PC-9 (cell line): ENCODE data around the gene NAA25. TPM values are rescaled to one million over a fixed set of nuclear protein-coding genes. Genes with fewer than 3 reads are reported as not detected.
"Not testable (repeated sequence)": the region's sequence is repeated elsewhere in the genome, so short reads cannot be mapped to it uniquely, and the experiment has no call there.

Experiments used
- BruUV-seq: library from RNA; stranded (reverse); fragments of 400-500 nt; replicated peaks from 2 replicates; lab custom pipeline; 2021; lab: Mats Ljungman, UMichigan
- CTCF ChIA-PET: fragments of 300-600 bp; sonication (Branson Sonifier 250); formaldehyde crosslinking; loops from one replicate; lab custom pipeline; 2022; ENCODE audit warnings: antibody characterized with exemption; lab: Charles Lee
- POLR2A ChIA-PET: fragments of 300-600 bp; sonication (Branson Sonifier 250); formaldehyde crosslinking; loops from one replicate; lab custom pipeline; 2022; ENCODE audit warnings: antibody characterized with exemption; ENCODE audit not compliant: unreplicated experiment; lab: Charles Lee
- DNase-seq, 2 experiments: peaks; one replicate each; pipeline versions ENCODE4 v3.0.0 to v3.0.0-alpha.2; 2015 to 2022; ENCODE audit warnings: mixed read lengths in 1 of 2
- H2AFZ ChIP-seq: fragments of 200-600 bp; sonication (generic); 2 replicates; pipeline ENCODE4 v1.8.1; 2017; ENCODE audit warnings: antibody characterized with exemption
- H3F3A ChIP-seq: fragments of 200-600 bp; sonication (generic); 2 replicates; pipeline ENCODE4 v1.8.1; 2017; ENCODE audit warnings: antibody characterized with exemption, mild to moderate bottlenecking, low read depth; ENCODE audit not compliant: insufficient read depth
- H3K27ac ChIP-seq: fragments of 200-600 bp; sonication (generic); 2 replicates; pipeline ENCODE4 v1.6.1; 2016; ENCODE audit warnings: mixed run types
- H3K27me3 ChIP-seq: fragments of 200-600 bp; sonication (generic); 2 replicates; pipeline ENCODE4 v1.6.1; 2016; ENCODE audit warnings: low read depth, mixed run types; ENCODE audit not compliant: insufficient read depth
- H3K36me3 ChIP-seq: fragments of 200-600 bp; sonication (generic); 2 replicates; pipeline ENCODE4 v1.6.1; 2016; ENCODE audit warnings: low read depth, mixed run types
- H3K4me1 ChIP-seq: fragments of 200-600 bp; sonication (generic); replicated peaks from 2 replicates; pipeline ENCODE4 v1.6.1; 2016; ENCODE audit warnings: mixed run types; ENCODE audit not compliant: insufficient read depth
- H3K4me2 ChIP-seq: fragments of 200-600 bp; sonication (generic); 2 replicates; pipeline ENCODE4 v1.6.1; 2017; ENCODE audit warnings: mixed run types
- H3K4me3 ChIP-seq: fragments of 200-600 bp; sonication (generic); 2 replicates; pipeline ENCODE4 v1.6.1; 2016; ENCODE audit warnings: mixed run types
- H3K79me2 ChIP-seq: fragments of 200-600 bp; sonication (generic); 2 replicates; pipeline ENCODE4 v1.6.1; 2017; ENCODE audit warnings: low read depth, mixed run types
- H3K9me2 ChIP-seq: fragments of 200-600 bp; sonication (generic); 2 replicates; pipeline ENCODE4 v1.8.1; 2017; ENCODE audit warnings: mild to moderate bottlenecking; ENCODE audit not compliant: insufficient read depth
- H3K9me3 ChIP-seq: fragments of 200-600 bp; sonication (generic); 2 replicates; pipeline ENCODE4 v1.8.1; 2016; ENCODE audit warnings: low read depth; ENCODE audit not compliant: insufficient read depth
- H4K20me1 ChIP-seq: fragments of 200-600 bp; sonication (generic); 2 replicates; pipeline ENCODE4 v1.8.1; 2017; ENCODE audit not compliant: insufficient read depth
- CTCF ChIP-seq: fragments of 200-600 bp; sonication (generic); conservative IDR thresholded peaks from 2 replicates; pipeline ENCODE4 v1.6.1; 2017; ENCODE audit warnings: mixed run types, antibody characterized with exemption, mild to moderate bottlenecking, moderate library complexity
- EZH2 ChIP-seq: fragments of 200-600 bp; sonication (generic); IDR thresholded peaks from 2 replicates; pipeline ENCODE4 v1.8.0; 2017; ENCODE audit warnings: antibody characterized with exemption, low read depth
- intact Hi-C: fragments of 100-400 bp; cut with micrococcal nuclease; formaldehyde crosslinking; loops from one replicate; pipeline ENCODE4 v1.10.0; 2022; ENCODE audit not compliant: unreplicated experiment
- total RNA-seq: library from RNA; stranded (reverse); gene quantifications from 2 replicates; pipeline ENCODE4 v1.2.3, GENCODE V29; 2021

The NAA25 gene
- total RNA-seq, 1 experiment from 2014 or later = 37.0 TPM

- Histone ChIP-seq H3K36me3 (no peaks in the 10 kb centered on the region), H3K9me2 (no peaks in the 10 kb centered on the region), H3K9me3 (no peaks in the 10 kb centered on the region), H2AFZ (no peak overlapping the region), H3K4me2 (no peak overlapping the region), H3K79me2 (no peaks in the 10 kb centered on the region), H3K27ac (no peak overlapping the region), H3K4me3 (no peak overlapping the region), H3F3A (peaks cover 17% of the 10 kb centered on the region; the same call in 1 of the 2 replicates), H3K4me1 (peaks cover 14% of the 10 kb centered on the region), H4K20me1 (no peaks in the 10 kb centered on the region), H3K27me3 (no peaks in the 10 kb centered on the region)
- CTCF ChIA-PET = no interaction called here
- POLR2A ChIA-PET = interaction anchor here (0.6 kb wide), 1 partner anchor 1150 kb away, joined by 3 read pairs; no protein-coding TSS in a partner anchor
- no peak for TF ChIP-seq EZH2
- TF ChIP-seq CTCF = no peak
- no peak for DNase-seq
- intact Hi-C loops = no loop called here
- no TSS peak for BruUV-seq
These were observed 104.5 kb downstream of the NAA25 start for GRCh38 chr12:112004041-112004440.

- H3K9me2 ChIP-seq = no peaks in the 10 kb centered on the region
- POLR2A ChIA-PET = interaction anchor here (0.6 kb wide), 1 partner anchor 86 kb away, joined by 4 read pairs; no protein-coding TSS in a partner anchor
- no peaks in the 10 kb centered on the region for H3K36me3 ChIP-seq
- peaks cover 14% of the 10 kb centered on the region for H3K4me1 ChIP-seq
- no peak for DNase-seq
- TF ChIP-seq CTCF (no peak), EZH2 (no peak)
- intact Hi-C loops = no loop called here
- H3K4me3 ChIP-seq = no peak overlapping the region
- no peak overlapping the region for H3K4me2 ChIP-seq
- no peaks in the 10 kb centered on the region for H4K20me1 ChIP-seq
- no peaks in the 10 kb centered on the region for H3K27me3 ChIP-seq
- no peak overlapping the region for H2AFZ ChIP-seq
- H3F3A ChIP-seq = peaks cover 12% of the 10 kb centered on the region; the same call in 1 of the 2 replicates
- CTCF ChIA-PET = no interaction called here
- BruUV-seq = no TSS peak
- no peaks in the 10 kb centered on the region for H3K79me2 ChIP-seq
- H3K9me3 ChIP-seq = no peaks in the 10 kb centered on the region
- H3K27ac ChIP-seq = no peak overlapping the region
These were observed 107.0 kb downstream of the NAA25 start for GRCh38 chr12:112001576-112001975.

GRCh38 chr12:112000820-112001219 is 107.8 kb downstream of the NAA25 start:
- H3F3A ChIP-seq = peaks cover 5% of the 10 kb centered on the region
- POLR2A ChIA-PET = no interaction called here
- no peak for DNase-seq
- H3K36me3 ChIP-seq = no peaks in the 10 kb centered on the region
- H3K27ac ChIP-seq = no peak overlapping the region
- H3K9me3 ChIP-seq = no peaks in the 10 kb centered on the region
- intact Hi-C loops = no loop called here
- BruUV-seq = no TSS peak
- H3K79me2 ChIP-seq = no peaks in the 10 kb centered on the region
- no peak overlapping the region for H2AFZ ChIP-seq
- no peaks in the 10 kb centered on the region for H3K27me3 ChIP-seq
- H3K9me2 ChIP-seq = no peaks in the 10 kb centered on the region
- no peaks in the 10 kb centered on the region for H4K20me1 ChIP-seq
- H3K4me1 ChIP-seq = peaks cover 7% of the 10 kb centered on the region
- no peak overlapping the region for H3K4me2 ChIP-seq
- CTCF ChIA-PET = no interaction called here
- no peak for TF ChIP-seq EZH2
- TF ChIP-seq CTCF = no peak
- H3K4me3 ChIP-seq = no peak overlapping the region

GRCh38 chr12:111999129-111999528 is 109.5 kb downstream of the NAA25 start:
- H2AFZ ChIP-seq, H3K4me2 ChIP-seq, POLR2A ChIA-PET, H3K27me3 ChIP-seq, H3K36me3 ChIP-seq, H3K9me2 ChIP-seq, CTCF ChIA-PET, BruUV-seq, H3K27ac ChIP-seq, H3K9me3 ChIP-seq, intact Hi-C loops, DNase-seq, H4K20me1 ChIP-seq, H3K79me2 ChIP-seq, H3K4me3 ChIP-seq: not testable (repeated sequence)
- peaks cover 11% of the 10 kb centered on the region for H3F3A ChIP-seq
- H3K4me1 ChIP-seq = peaks cover 14% of the 10 kb centered on the region
